MV-4-11 (cell line): ENCODE results near the gene MAPK12.

Experiments
- DNase-seq: peaks from one replicate; lab custom pipeline; 2025; lab: John Stamatoyannopoulos, UW

MAPK12 gene

GRCh38 chr22:50261615-50262459 lies at the start of gene MAPK12:
Gene MAPK12 (minus strand): TSS chr22:50261683. CDS start chr22:50261509, 174 bp downstream.
- peak; percentile 19 for DNase-seq

GRCh38 chr22:50310949-50311444 lies 49.5 kb upstream of the MAPK12 start:
- DNase-seq, result no peak

- no peak for DNase-seq
These were observed 48.7 kb upstream of the MAPK12 start for GRCh38 chr22:50310031-50310722.

- DNase-seq, result no peak
These were observed 48.1 kb upstream of the MAPK12 start for GRCh38 chr22:50309601-50309991.

GRCh38 chr22:50308986-50309600 lies 47.6 kb upstream of the MAPK12 start:
- peak; percentile 51 for DNase-seq

GRCh38 chr22:50308597-50308935 lies 47.1 kb upstream of the MAPK12 start:
- DNase-seq, result peak; percentile 65

- DNase-seq, result no peak
These were observed 46.6 kb upstream of the MAPK12 start for GRCh38 chr22:50307890-50308596.

- peak; percentile 63 for DNase-seq
These were observed 45.6 kb upstream of the MAPK12 start, which contains the start of gene PLXNB2 for GRCh38 chr22:50306753-50307749. Gene PLXNB2 (minus strand): TSS chr22:50307646. CDS start chr22:50290584, 17,062 bp downstream.

- DNase-seq, result peak; percentile 84
These were observed 44.6 kb upstream of the MAPK12 start for GRCh38 chr22:50305923-50306566.

GRCh38 chr22:50305393-50305922 lies 44.0 kb upstream of the MAPK12 start:
- no peak for DNase-seq

- peak; percentile 89 for DNase-seq
These were observed 43.3 kb upstream of the MAPK12 start for GRCh38 chr22:50304528-50305392.

- DNase-seq, result peak; percentile 64
These were observed 42.5 kb upstream of the MAPK12 start for GRCh38 chr22:50303848-50304527.

- DNase-seq, result no peak
These were observed 42.0 kb upstream of the MAPK12 start for GRCh38 chr22:50303515-50303847.

- no peak for DNase-seq
These were observed 41.1 kb upstream of the MAPK12 start for GRCh38 chr22:50302564-50302963.

- no peak for DNase-seq
These were observed 40.6 kb upstream of the MAPK12 start for GRCh38 chr22:50302041-50302541.

- no peak for DNase-seq
These were observed 40.1 kb upstream of the MAPK12 start for GRCh38 chr22:50301581-50301991.

GRCh38 chr22:50300620-50301257 lies 39.3 kb upstream of the MAPK12 start:
- no peak for DNase-seq
